IMR-90 (cell line): Measurements from ENCODE around the gene CDH23. TPM values are rescaled to one million over a fixed set of nuclear protein-coding genes. Genes with fewer than 3 reads are reported as not detected.

Source experiments
- ATAC-seq: fragments of 200-7000 bp; cut with Tn5 transposase; 2 replicates; pipeline ENCODE4 v1.9.1; 2020; ENCODE audit warnings: low read depth, mild to moderate bottlenecking, moderate library complexity
- BruUV-seq: library from RNA; stranded (reverse); fragments of 400-500 nt; replicated peaks from 2 replicates; lab custom pipeline; 2021; lab: Mats Ljungman, UMichigan
- CTCF ChIA-PET: fragments of 300-600 bp; formaldehyde crosslinking; extraction: SDS; loops from one replicate; lab custom pipeline; 2021; ENCODE audit warnings: antibody characterized with exemption; lab: Yijun Ruan, JAX
- POLR2A ChIA-PET: fragments of 300-600 bp; sonication (Branson Sonifier 250); formaldehyde crosslinking; loops from one replicate; lab custom pipeline; 2022; ENCODE audit warnings: antibody characterized with exemption; ENCODE audit not compliant: unreplicated experiment; lab: Charles Lee
- DNase-seq: peaks from one replicate; pipeline ENCODE4 v3.0.0; 2013
- H2AFZ ChIP-seq: replicated peaks from 2 replicates; pipeline ENCODE3; 2013; ENCODE audit warnings: low read length, mild to moderate bottlenecking; ENCODE audit not compliant: poor library complexity
- H2AK5ac ChIP-seq: 2 replicates; pipeline ENCODE4 v1.6.1; 2013; ENCODE audit warnings: low read depth, low read length, inconsistent platforms
- H2AK9ac ChIP-seq: replicated peaks from 2 replicates; pipeline ENCODE3; 2013; ENCODE audit warnings: mild to moderate bottlenecking, low read depth, low read length, moderate library complexity; ENCODE audit not compliant: poor library complexity
- H2BK120ac ChIP-seq: 2 replicates; pipeline ENCODE4 v1.6.1; 2013; ENCODE audit warnings: low read depth, low read length, inconsistent platforms
- H2BK15ac ChIP-seq: 3 replicates; pipeline ENCODE4 v1.6.1; 2013; ENCODE audit warnings: low read depth, low read length, inconsistent platforms
- H2BK20ac ChIP-seq: 2 replicates; pipeline ENCODE4 v1.6.1; 2013; ENCODE audit warnings: low read depth, mild to moderate bottlenecking, inconsistent platforms, low read length, moderate library complexity
- H2BK5ac ChIP-seq: 2 replicates; pipeline ENCODE4 v1.6.1; 2013; ENCODE audit warnings: mild to moderate bottlenecking, low read depth, low read length, inconsistent platforms; ENCODE audit not compliant: poor library complexity, severe bottlenecking
- H3K14ac ChIP-seq: replicated peaks from 2 replicates; pipeline ENCODE4 v1.6.1; 2013; ENCODE audit warnings: low read depth, low read length, inconsistent platforms
- H3K18ac ChIP-seq: 2 replicates; pipeline ENCODE4 v1.6.1; 2013; ENCODE audit warnings: low read depth, low read length, control low read depth
- H3K23ac ChIP-seq: 2 replicates; pipeline ENCODE4 v1.6.1; 2013; ENCODE audit warnings: low read depth, low read length, inconsistent platforms
- H3K27ac ChIP-seq: 2 replicates; pipeline ENCODE4 v1.5.1; 2013; ENCODE audit warnings: mild to moderate bottlenecking, control low read depth, low read length; ENCODE audit not compliant: insufficient read depth
- H3K27me3 ChIP-seq: 2 replicates; pipeline ENCODE4 v1.6.1; 2013; ENCODE audit warnings: low read length; ENCODE audit not compliant: control insufficient read depth, insufficient read depth
- H3K36me3 ChIP-seq: 2 replicates; pipeline ENCODE4 v1.6.1; 2013; ENCODE audit warnings: low read length, mixed read lengths; ENCODE audit not compliant: control insufficient read depth, insufficient read depth
- H3K4ac ChIP-seq: 2 replicates; pipeline ENCODE4 v1.6.1; 2013; ENCODE audit warnings: low read depth, low read length, inconsistent platforms
- H3K4me1 ChIP-seq: 2 replicates; pipeline ENCODE4 v1.6.1; 2013; ENCODE audit warnings: low read length, mixed read lengths; ENCODE audit not compliant: control insufficient read depth, insufficient read depth
- H3K4me2 ChIP-seq: 2 replicates; pipeline ENCODE4 v1.6.1; 2013; ENCODE audit warnings: low read depth, mild to moderate bottlenecking, control low read depth, low read length, moderate library complexity
- H3K4me3 ChIP-seq: 2 replicates; pipeline ENCODE4 v1.5.1; 2013; ENCODE audit warnings: low read depth, mild to moderate bottlenecking, control low read depth, low read length, moderate library complexity; ENCODE audit not compliant: insufficient read depth
- H3K56ac ChIP-seq: 2 replicates; pipeline ENCODE4 v1.6.1; 2013; ENCODE audit warnings: low read length, inconsistent platforms; ENCODE audit not compliant: insufficient read depth; ENCODE audit errors: extremely low read depth
- H3K79me1 ChIP-seq, 2 experiments: 2 replicates each; pipeline ENCODE4 v1.6.1; 2013; ENCODE audit warnings: low read length in 2 of 2, inconsistent platforms in 1 of 2, low read depth in 1 of 2
- H3K9ac ChIP-seq: 2 replicates; pipeline ENCODE4 v1.6.1; 2013; ENCODE audit warnings: low read depth, low read length, control low read depth
- H3K9me1 ChIP-seq: 2 replicates; pipeline ENCODE4 v1.6.1; 2013; ENCODE audit warnings: low read length, inconsistent platforms; ENCODE audit not compliant: insufficient read depth
- H3K9me3 ChIP-seq: 2 replicates; pipeline ENCODE4 v1.6.1; 2013; ENCODE audit warnings: low read length; ENCODE audit not compliant: control insufficient read depth, insufficient read depth
- H4K20me1 ChIP-seq: 2 replicates; pipeline ENCODE4 v1.6.1; 2013; ENCODE audit warnings: low read length, inconsistent platforms; ENCODE audit not compliant: insufficient read depth
- H4K5ac ChIP-seq: 2 replicates; pipeline ENCODE4 v1.6.1; 2013; ENCODE audit warnings: mild to moderate bottlenecking, low read depth, low read length, control low read depth
- H4K8ac ChIP-seq, 2 experiments: 2 replicates each; pipeline ENCODE4 v1.6.1; 2013; ENCODE audit warnings: low read depth in 2 of 2, low read length in 2 of 2, control low read depth in 1 of 2, inconsistent platforms in 1 of 2
- H4K91ac ChIP-seq: 2 replicates; pipeline ENCODE4 v1.6.1; 2013; ENCODE audit warnings: low read depth, low read length, inconsistent platforms; ENCODE audit not compliant: insufficient read depth
- CEBPB ChIP-seq: IDR thresholded peaks from 2 replicates; pipeline ENCODE4 v1.6.1; 2012; ENCODE audit warnings: low read depth, low read length, improper control_type of control experiment
- CTCF ChIP-seq: conservative IDR thresholded peaks from 2 replicates; pipeline ENCODE4 v1.5.1; 2012; ENCODE audit warnings: mild to moderate bottlenecking, low read depth, low read length, improper control_type of control experiment
- FOS ChIP-seq: fragments of 150-350 bp; IDR thresholded peaks from 2 replicates; pipeline ENCODE4 v1.6.1; 2016; ENCODE audit warnings: low read depth, low read length
- MAZ ChIP-seq: IDR thresholded peaks from 2 replicates; pipeline ENCODE4 v1.6.1; 2012; ENCODE audit warnings: low read depth, mild to moderate bottlenecking, low read length, improper control_type of control experiment, moderate library complexity, borderline replicate concordance
- RCOR1 ChIP-seq: IDR thresholded peaks from 2 replicates; pipeline ENCODE4 v1.6.1; 2012; ENCODE audit warnings: mild to moderate bottlenecking, low read length, improper control_type of control experiment; ENCODE audit not compliant: insufficient replicate concordance
- RFX5 ChIP-seq: IDR thresholded peaks from 2 replicates; pipeline ENCODE4 v1.8.0; 2012; ENCODE audit warnings: low read depth, mild to moderate bottlenecking, low read length, moderate library complexity
- SMC3 ChIP-seq: fragments of 150-350 bp; IDR thresholded peaks from 2 replicates; pipeline ENCODE4 v1.6.1; 2016; ENCODE audit warnings: low read depth, mild to moderate bottlenecking, antibody characterized with exemption, low read length, moderate library complexity
- USF2 ChIP-seq: fragments of 150-350 bp; IDR thresholded peaks from 2 replicates; pipeline ENCODE4 v1.6.1; 2017; ENCODE audit warnings: mild to moderate bottlenecking, antibody characterized with exemption, low read length, low read depth
- WGBS, 2 experiments: methylation state at CpG; one replicate each; pipeline versions ENCODE4 v1.1.5 to v1.1.7; 2013; ENCODE audit warnings: missing lambda C conversion rate in 2 of 2; ENCODE audit not compliant: insufficient read length in 1 of 2; ENCODE audit errors: extremely low coverage in 2 of 2; 5-methylcytosine and 5-hydroxymethylcytosine counted together
- dilution Hi-C: fragments of 300-500 bp; cut with HindIII; formaldehyde crosslinking; loops from one replicate; pipeline ENCODE4 v1.14.3; 2018; ENCODE audit warnings: low sequenced_read_pairs; ENCODE audit not compliant: unreplicated experiment
- in situ Hi-C: fragments of 300-500 bp; cut with MboI; formaldehyde crosslinking; loops from 3 replicates; pipeline ENCODE4 v1.14.3; 2019; ENCODE audit warnings: low sequenced_read_pairs, inconsistent platforms, mixed read lengths
- intact Hi-C: fragments of 100-400 bp; cut with micrococcal nuclease; formaldehyde crosslinking; loops from 2 replicates; pipeline ENCODE4 v1.10.0; 2022
- polyA plus RNA-seq, 3 experiments: library from polyadenylated mRNA; depleted of rRNA; stranded (reverse); fragments of >200 nt; gene quantifications; 2 replicates each; pipeline ENCODE4 v1.2.3, GENCODE V29; 2012; ENCODE audit warnings: low replicate concordance in 1 of 3
- total RNA-seq: library from RNA; depleted of rRNA; stranded (reverse); fragments of >200 nt; gene quantifications from 2 replicates; pipeline ENCODE4 v1.2.3, GENCODE V29; 2012

Gene CDH23
- total and polyA plus RNA-seq, 2 of the 4 experiments (the other 2 are of a cell fraction), result under 0.01 to 0.03 TPM

- H3K9me1 ChIP-seq, result no peaks in the 10 kb centered on the region
- DNase-seq (no peak), ATAC-seq (no peak)
- no peak overlapping the region for H2AK9ac ChIP-seq
- H3K18ac ChIP-seq, result no peak overlapping the region
- H3K4me2 ChIP-seq, result no peak overlapping the region
- H3K27ac ChIP-seq, result no peak overlapping the region
- 63% methylated on average over 4 of the region's 15 CpGs; no CpG with 5 or more reads in 1 of the 2 experiments for WGBS, 2 experiments
- no peak overlapping the region for H3K4me3 ChIP-seq
- ChIA-PET CTCF (no interaction called here), POLR2A (no interaction called here)
- H3K79me1 ChIP-seq, result no peaks in the 10 kb centered on the region
- in situ Hi-C loops, result no loop called here
- no peak overlapping the region for H4K5ac ChIP-seq
- peaks cover 32% of the 10 kb centered on the region for H3K27me3 ChIP-seq
- H2BK120ac ChIP-seq, result no peak overlapping the region
- BruUV-seq, result no TSS peak
- no peak overlapping the region for H3K23ac ChIP-seq
- H4K20me1 ChIP-seq, result no peaks in the 10 kb centered on the region
- no peak overlapping the region for H4K91ac ChIP-seq
- no peak overlapping the region for H2BK5ac ChIP-seq
- TF ChIP-seq RCOR1 (no peak), CTCF (no peak), CEBPB (no peak), RFX5 (no peak), MAZ (no peak), FOS (no peak), SMC3 (no peak), USF2 (no peak)
- no peaks in the 10 kb centered on the region for H3K36me3 ChIP-seq
- dilution Hi-C loops, result no loop called here
- H3K14ac ChIP-seq, result no peak overlapping the region
- no peak overlapping the region for H3K4ac ChIP-seq
- H2BK20ac ChIP-seq, result no peak overlapping the region
- no peak overlapping the region for H3K9ac ChIP-seq
- H3K9me3 ChIP-seq, result no peaks in the 10 kb centered on the region
- H2BK15ac ChIP-seq, result no peak overlapping the region
- no peak overlapping the region for H3K56ac ChIP-seq
- H3K4me1 ChIP-seq, result no peaks in the 10 kb centered on the region
- no peak overlapping the region for H2AK5ac ChIP-seq
- H4K8ac ChIP-seq, result no peak overlapping the region
- intact Hi-C loops, result no loop called here
- H2AFZ ChIP-seq, result no peak overlapping the region
Measured at GRCh38 chr10:71442859-71443570, 46.3 kb downstream of the CDH23 start.
